Measurements from ENCODE around the gene FBXW7.
"Not testable (repeated sequence)": the region's sequence is repeated elsewhere in the genome, so short reads cannot be mapped to it uniquely, and the experiment has no call there.

The FBXW7 gene

GRCh38 chr4:152558396-152558795 is 22.5 kb upstream of the FBXW7 start:
- H3K4me1 Mint-ChIP-seq: peaks cover 5% of the 10 kb centered on the region
- no peak overlapping the region for H3K27ac Mint-ChIP-seq

GRCh38 chr4:152556834-152557233 is 20.9 kb upstream of the FBXW7 start:
- Mint-ChIP-seq H3K4me1 (peaks cover 5% of the 10 kb centered on the region), H3K4me3 (no peak overlapping the region), H3K27ac (no peak overlapping the region), H3K36me3 (ENCODE audit: low read depth) (no peaks in the 10 kb centered on the region), H3K27me3 (ENCODE audit: low read depth, poor library complexity) (peaks cover 8% of the 10 kb centered on the region), H3K9me3 (no peaks in the 10 kb centered on the region)
- no peak for DNase-seq
- TF ChIP-seq CTCF (IDR thresholded peaks at IDR 0.05): no peak

More at GRCh38 chr4:152558396-152558795, 22.5 kb upstream of the FBXW7 start:
- H3K27me3 Mint-ChIP-seq (ENCODE audit: low read depth, poor library complexity): peaks cover 13% of the 10 kb centered on the region
- no peaks in the 10 kb centered on the region for H3K9me3 Mint-ChIP-seq
- no peak for DNase-seq
- H3K4me3 Mint-ChIP-seq: no peak overlapping the region
- H3K36me3 Mint-ChIP-seq (ENCODE audit: low read depth): no peaks in the 10 kb centered on the region
- TF ChIP-seq CTCF (IDR thresholded peaks at IDR 0.05): no peak

GRCh38 chr4:152556283-152556682 is 20.4 kb upstream of the FBXW7 start:
- Mint-ChIP-seq H3K27me3 (ENCODE audit: low read depth, poor library complexity) (peaks cover 13% of the 10 kb centered on the region), H3K9me3 (no peaks in the 10 kb centered on the region), H3K4me1 (peaks cover 5% of the 10 kb centered on the region), H3K27ac (no peak overlapping the region), H3K36me3 (ENCODE audit: low read depth) (no peaks in the 10 kb centered on the region), H3K4me3 (no peak overlapping the region)
- DNase-seq: no peak
- no peak for TF ChIP-seq CTCF (IDR thresholded peaks at IDR 0.05)

GRCh38 chr4:152554742-152555141 is 18.9 kb upstream of the FBXW7 start:
- no peak overlapping the region for H3K27ac Mint-ChIP-seq
- no peak for DNase-seq
- TF ChIP-seq CTCF (IDR thresholded peaks at IDR 0.05): no peak
- H3K27me3 Mint-ChIP-seq (ENCODE audit: low read depth, poor library complexity): peaks cover 13% of the 10 kb centered on the region
- peaks cover 5% of the 10 kb centered on the region for H3K4me1 Mint-ChIP-seq
- H3K4me3 Mint-ChIP-seq: no peak overlapping the region
- no peaks in the 10 kb centered on the region for H3K9me3 Mint-ChIP-seq
- no peaks in the 10 kb centered on the region for H3K36me3 Mint-ChIP-seq (ENCODE audit: low read depth)

DNA sequence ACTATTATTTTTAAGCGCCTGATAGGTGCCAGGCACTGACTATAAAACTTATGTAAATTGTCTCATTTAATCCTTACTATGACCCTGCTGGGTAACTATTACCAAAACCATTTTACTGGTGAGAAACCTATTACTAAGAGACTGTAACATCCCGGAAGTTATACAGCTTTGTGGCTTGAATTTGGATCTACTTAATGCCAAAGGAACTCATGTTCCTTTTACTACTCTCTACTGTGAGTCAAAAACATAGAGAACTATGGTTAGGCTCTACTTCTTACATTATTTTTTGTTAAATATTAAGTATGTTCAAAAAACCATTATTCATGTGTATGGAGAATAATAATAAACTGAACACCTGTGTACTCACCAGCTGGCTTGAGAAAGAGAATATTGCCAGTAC is 14.8 kb upstream of the FBXW7 start:
- not testable (repeated sequence) for H3K27ac Mint-ChIP-seq; DNase-seq; H3K9me3 Mint-ChIP-seq; H3K36me3 Mint-ChIP-seq (ENCODE audit: low read depth); H3K4me3 Mint-ChIP-seq; H3K4me1 Mint-ChIP-seq
- H3K27me3 Mint-ChIP-seq (ENCODE audit: low read depth, poor library complexity): peaks cover 18% of the 10 kb centered on the region

DNA sequence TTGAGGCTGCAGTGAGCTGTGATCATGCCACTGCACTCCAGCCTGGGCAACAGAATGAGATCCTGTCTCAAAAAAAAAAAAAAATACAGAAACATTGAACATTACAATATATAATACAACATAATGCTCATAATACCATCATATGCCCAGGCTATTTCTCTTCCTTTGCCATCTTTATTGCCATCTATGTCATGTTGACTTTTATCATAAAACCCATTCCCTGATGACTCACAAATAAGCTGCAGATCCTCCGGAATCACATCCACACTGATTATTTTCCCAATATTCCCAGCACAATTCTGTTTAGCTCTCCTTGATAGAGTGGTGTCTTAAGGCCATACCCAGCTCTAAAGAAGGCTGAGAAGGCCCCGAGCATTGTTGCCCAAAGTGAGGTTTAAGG is 9.2 kb upstream of the FBXW7 start:
- Mint-ChIP-seq H3K4me3 (no peak overlapping the region), H3K27me3 (ENCODE audit: low read depth, poor library complexity) (peaks cover 7% of the 10 kb centered on the region), H3K36me3 (ENCODE audit: low read depth) (peaks cover 1% of the 10 kb centered on the region), H3K27ac (no peak overlapping the region), H3K9me3 (no peaks in the 10 kb centered on the region), H3K4me1 (no peaks in the 10 kb centered on the region)
- no peak for TF ChIP-seq CTCF (IDR thresholded peaks at IDR 0.05)
- DNase-seq: no peak

- H3K9me3 Mint-ChIP-seq; DNase-seq; H3K4me3 Mint-ChIP-seq; H3K36me3 Mint-ChIP-seq (ENCODE audit: low read depth); H3K27ac Mint-ChIP-seq; H3K4me1 Mint-ChIP-seq: not testable (repeated sequence)
- H3K27me3 Mint-ChIP-seq (ENCODE audit: low read depth, poor library complexity): peaks cover 10% of the 10 kb centered on the region
Measured at GRCh38 chr4:152544533-152544932, 8.6 kb upstream of the FBXW7 start.
